ENCODE measurements around the gene STPG3. TPM values are rescaled to one million over a fixed set of nuclear protein-coding genes. Genes with fewer than 3 reads are reported as not detected.
"Not testable (repeated sequence)": the region's sequence is repeated elsewhere in the genome, so short reads cannot be mapped to it uniquely, and the experiment has no call there.

Gene STPG3
- total RNA-seq, 2 experiments from 2014 or later: not detected

DNA sequence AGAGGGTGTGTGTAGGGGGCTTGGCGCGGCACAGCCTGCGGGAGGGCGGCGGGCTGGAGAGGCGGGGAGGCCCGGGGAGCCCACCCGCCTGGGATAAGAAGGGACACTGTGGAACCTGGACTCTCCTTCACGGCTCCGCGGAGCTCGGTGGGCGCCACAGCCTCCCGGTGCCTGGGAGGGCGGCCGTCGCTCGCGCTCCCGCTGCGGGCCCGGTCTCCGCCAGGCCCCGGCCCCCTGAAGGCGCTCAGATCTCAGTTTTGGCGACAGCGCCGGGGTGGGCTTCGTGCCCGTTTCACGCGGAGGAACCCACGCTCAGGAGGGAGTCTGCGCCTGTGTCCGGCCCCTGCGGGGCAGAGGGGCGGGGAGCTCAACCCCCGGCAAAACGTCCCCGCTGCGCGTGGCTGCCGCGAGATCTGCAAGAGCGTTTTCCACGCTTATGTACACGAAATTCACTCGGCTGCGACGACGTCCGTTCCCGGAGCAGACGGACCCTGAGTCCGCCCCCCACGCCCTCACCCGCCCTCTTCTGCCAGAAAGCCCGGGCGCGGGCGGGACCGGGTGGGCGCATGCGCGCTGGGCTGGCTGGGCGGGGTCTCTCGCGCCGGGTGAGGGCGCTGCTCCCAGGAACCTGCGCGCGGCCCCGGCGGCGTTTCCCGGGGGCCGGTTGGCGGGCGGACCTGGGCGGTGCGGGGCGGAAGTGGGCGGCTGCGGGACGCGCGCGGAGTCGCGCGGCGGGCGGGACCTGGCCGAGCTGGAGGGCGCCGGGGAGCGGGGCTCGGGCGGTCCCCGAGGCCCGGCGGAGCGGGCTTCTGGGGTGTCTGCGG lies 3.8 kb downstream of the STPG3 start, which contains the start of gene NELFB:
Gene NELFB, plus strand, starts transcription at position 704 of the 824 bp plus-strand sequence.
- Mint-ChIP-seq H3K4me1 (ENCODE audit: low read depth) (peaks cover 18% of the 10 kb centered on the region), H3K9me3 (no peaks in the 10 kb centered on the region), H3K27me3 (ENCODE audit: low read depth) (no peaks in the 10 kb centered on the region), H3K27ac (peak within 1 kb of the TSS; percentile 75), H3K4me3 (peak within 1 kb of the TSS; percentile 85), H3K36me3 (ENCODE audit: low read depth) (peaks cover 8% of the 10 kb centered on the region)
- intact Hi-C loops (cut with micrococcal nuclease): loop anchor here (1.0 kb wide), 2 partner anchors 14 to 32 kb away; partner anchors contain the start of gene TUBB4B
- DNase-seq: peak; percentile 95
- CTCF ChIA-PET: interaction anchor here (0.8 to 3.1 kb wide), 3 partner anchors 16 to 220 kb away, joined by 3 to 13 read pairs (median 3); no protein-coding TSS in a partner anchor

DNA sequence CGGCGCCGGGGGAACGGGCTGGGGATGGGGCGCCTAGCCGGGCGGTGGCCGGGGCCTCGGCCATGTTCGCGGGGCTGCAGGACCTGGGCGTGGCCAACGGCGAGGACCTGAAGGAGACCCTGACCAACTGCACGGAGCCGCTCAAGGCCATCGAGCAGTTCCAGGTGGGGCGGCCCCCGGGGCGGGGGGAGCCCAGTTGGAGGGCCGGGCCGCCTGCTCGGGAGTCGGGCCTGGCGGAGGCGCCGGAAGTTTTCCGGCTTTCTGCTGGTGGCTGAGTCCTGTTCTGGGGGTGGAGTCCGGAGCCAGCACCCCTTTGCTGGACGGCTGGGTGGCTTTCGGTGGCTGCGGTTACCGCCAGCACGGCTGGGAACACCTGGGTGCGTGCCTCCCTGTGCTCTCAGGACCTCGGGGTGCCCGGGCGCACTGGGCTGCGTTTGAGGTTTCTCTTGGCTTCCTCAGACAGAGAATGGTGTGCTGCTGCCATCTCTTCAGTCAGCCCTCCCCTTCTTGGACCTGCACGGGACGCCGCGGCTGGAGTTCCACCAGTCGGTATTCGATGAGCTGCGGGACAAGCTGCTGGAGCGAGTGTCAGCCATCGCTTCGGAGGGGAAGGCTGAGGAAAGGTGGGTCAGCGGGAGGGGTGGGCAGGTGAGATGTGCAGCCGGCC lies 4.5 kb downstream of the STPG3 start:
- Mint-ChIP-seq H3K36me3 (ENCODE audit: low read depth) (peaks cover 8% of the 10 kb centered on the region), H3K4me3 (peak overlapping the region; percentile 85), H3K4me1 (ENCODE audit: low read depth) (peaks cover 18% of the 10 kb centered on the region), H3K27me3 (ENCODE audit: low read depth) (no peaks in the 10 kb centered on the region), H3K9me3 (no peaks in the 10 kb centered on the region), H3K27ac (peak overlapping the region; percentile 75)
- DNase-seq: peak; percentile 42
- intact Hi-C loops (cut with micrococcal nuclease): loop anchor here (1.0 kb wide), 2 partner anchors 14 to 32 kb away; partner anchors contain the start of gene TUBB4B
- CTCF ChIA-PET: interaction anchor here (1.0 to 3.1 kb wide), 3 partner anchors 19 to 221 kb away, joined by 3 to 13 read pairs (median 3); no protein-coding TSS in a partner anchor

DNA sequence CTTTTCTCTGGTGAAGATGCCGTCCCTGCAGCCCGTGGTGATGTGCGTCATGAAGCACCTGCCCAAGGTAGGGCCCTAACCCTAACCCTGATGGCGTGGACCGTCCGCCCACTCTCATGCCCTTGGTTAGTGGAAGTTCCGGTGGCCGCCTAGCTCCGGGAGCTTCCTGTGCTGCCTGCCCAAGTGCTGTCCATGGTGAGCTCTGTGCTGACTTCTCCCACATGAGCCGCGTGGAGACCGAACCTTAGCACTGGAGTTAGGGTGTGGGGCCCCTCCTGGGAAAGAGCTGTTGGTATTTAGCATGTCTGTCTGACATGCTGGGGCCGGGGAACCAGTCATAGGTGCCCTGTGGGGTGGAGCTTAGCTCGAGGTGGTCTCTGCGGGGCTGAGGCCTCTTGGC lies 5.3 kb downstream of the STPG3 start:
- Mint-ChIP-seq H3K27ac (no peak overlapping the region), H3K9me3 (no peaks in the 10 kb centered on the region), H3K36me3 (ENCODE audit: low read depth) (peaks cover 8% of the 10 kb centered on the region), H3K4me1 (ENCODE audit: low read depth) (peaks cover 18% of the 10 kb centered on the region), H3K27me3 (ENCODE audit: low read depth) (no peaks in the 10 kb centered on the region), H3K4me3 (peak overlapping the region; percentile 85)
- DNase-seq: no peak
- intact Hi-C loops (cut with micrococcal nuclease): no loop called here
- CTCF ChIA-PET: interaction anchor here (0.7 to 3.1 kb wide), 3 partner anchors 20 to 161 kb away, joined by 3 to 13 read pairs (median 3); no protein-coding TSS in a partner anchor

DNA sequence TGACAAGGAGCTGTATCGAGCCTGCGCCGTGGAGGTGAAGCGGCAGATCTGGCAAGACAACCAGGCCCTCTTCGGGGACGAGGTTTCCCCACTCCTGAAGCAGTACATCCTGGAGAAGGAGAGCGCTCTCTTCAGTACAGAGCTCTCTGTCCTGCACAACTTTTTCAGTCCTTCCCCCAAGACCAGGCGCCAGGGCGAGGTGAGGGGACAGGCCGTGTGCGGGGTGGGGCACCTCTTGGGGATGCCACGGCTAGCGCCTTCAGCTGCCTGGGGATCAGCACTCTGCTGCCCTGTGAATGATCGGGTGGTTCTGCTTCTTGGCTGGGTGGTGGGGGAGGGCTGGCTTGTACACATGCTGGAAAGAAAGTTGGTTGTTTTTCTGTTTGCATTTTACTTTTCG lies 5.8 kb downstream of the STPG3 start:
- H3K4me3 Mint-ChIP-seq: peak overlapping the region; percentile 85
- H3K9me3 Mint-ChIP-seq: no peaks in the 10 kb centered on the region
- no peak for DNase-seq
- H3K36me3 Mint-ChIP-seq (ENCODE audit: low read depth): peaks cover 12% of the 10 kb centered on the region
- H3K27me3 Mint-ChIP-seq (ENCODE audit: low read depth): no peaks in the 10 kb centered on the region
- CTCF ChIA-PET: interaction anchor here (0.7 to 3.1 kb wide), 3 partner anchors 20 to 161 kb away, joined by 3 to 13 read pairs (median 3); no protein-coding TSS in a partner anchor
- no peak overlapping the region for H3K27ac Mint-ChIP-seq
- H3K4me1 Mint-ChIP-seq (ENCODE audit: low read depth): peaks cover 18% of the 10 kb centered on the region
- intact Hi-C loops (cut with micrococcal nuclease): no loop called here

DNA sequence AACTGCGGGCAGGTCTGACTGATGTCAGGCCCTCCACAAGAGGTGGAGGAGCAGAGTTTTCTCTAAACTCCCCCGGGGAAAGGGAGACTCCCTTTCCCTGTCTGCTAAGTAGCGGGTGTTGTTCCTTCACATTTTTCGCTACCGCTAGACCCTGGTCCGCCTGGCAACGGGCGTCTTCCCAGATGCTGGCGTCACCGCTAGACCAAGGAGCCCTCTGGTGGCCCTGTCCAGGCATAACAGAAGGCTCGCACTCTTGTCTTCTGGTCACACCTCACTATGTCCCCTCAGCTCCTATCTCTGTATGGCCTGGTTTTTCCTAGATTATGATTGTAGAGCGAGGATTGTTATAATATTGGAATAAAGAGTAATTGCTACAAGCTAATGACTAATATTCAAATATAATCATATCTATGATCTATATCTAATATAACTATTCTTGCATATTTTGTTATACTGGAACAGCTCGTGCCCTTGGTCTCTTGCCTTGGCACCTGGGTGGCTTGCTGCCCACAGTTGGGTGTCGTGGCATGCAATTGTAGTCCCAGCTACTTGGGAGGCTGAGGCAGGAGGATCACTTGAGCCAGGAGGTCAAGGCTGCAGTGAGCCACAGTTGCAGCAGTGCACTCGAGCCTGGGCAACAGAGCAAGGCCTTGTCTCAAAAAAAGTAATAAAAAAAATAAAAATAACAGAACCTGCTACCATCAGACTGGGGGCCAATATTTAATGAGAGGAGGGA lies 11.3 kb downstream of the STPG3 start:
- peaks cover 18% of the 10 kb centered on the region for H3K36me3 Mint-ChIP-seq (ENCODE audit: low read depth)
- CTCF ChIA-PET: interaction anchor here (0.9 to 1.3 kb wide), 2 partner anchors 9 to 10 kb away, joined by 3 read pairs; no protein-coding TSS in a partner anchor
- H3K4me1 Mint-ChIP-seq (ENCODE audit: low read depth); H3K9me3 Mint-ChIP-seq; DNase-seq; H3K27me3 Mint-ChIP-seq (ENCODE audit: low read depth); H3K27ac Mint-ChIP-seq; H3K4me3 Mint-ChIP-seq; intact Hi-C loops (cut with micrococcal nuclease): not testable (repeated sequence)

DNA sequence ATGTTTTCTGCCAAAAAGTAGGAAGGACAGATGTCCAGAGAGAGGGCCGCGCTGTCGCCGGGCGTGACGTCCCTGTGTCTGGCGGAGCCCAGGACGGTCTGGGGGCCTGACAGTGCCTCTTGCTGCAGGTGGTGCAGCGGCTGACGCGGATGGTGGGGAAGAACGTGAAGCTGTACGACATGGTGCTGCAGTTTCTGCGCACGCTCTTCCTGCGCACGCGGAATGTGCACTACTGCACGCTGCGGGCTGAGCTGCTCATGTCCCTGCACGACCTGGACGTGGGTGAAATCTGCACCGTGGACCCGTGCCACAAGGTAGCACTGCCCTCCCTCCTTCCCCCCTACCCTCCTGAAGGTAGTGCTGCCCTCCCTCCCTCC lies 11.8 kb downstream of the STPG3 start:
- Mint-ChIP-seq H3K27ac (no peak overlapping the region), H3K36me3 (ENCODE audit: low read depth) (peaks cover 23% of the 10 kb centered on the region), H3K4me3 (no peak overlapping the region), H3K27me3 (ENCODE audit: low read depth) (no peaks in the 10 kb centered on the region), H3K9me3 (no peaks in the 10 kb centered on the region), H3K4me1 (ENCODE audit: low read depth) (no peaks in the 10 kb centered on the region)
- intact Hi-C loops (cut with micrococcal nuclease): no loop called here
- CTCF ChIA-PET: interaction anchor here (0.9 to 1.3 kb wide), 3 partner anchors 8 to 26 kb away, joined by 3 read pairs; no protein-coding TSS in a partner anchor
- DNase-seq: no peak

DNA sequence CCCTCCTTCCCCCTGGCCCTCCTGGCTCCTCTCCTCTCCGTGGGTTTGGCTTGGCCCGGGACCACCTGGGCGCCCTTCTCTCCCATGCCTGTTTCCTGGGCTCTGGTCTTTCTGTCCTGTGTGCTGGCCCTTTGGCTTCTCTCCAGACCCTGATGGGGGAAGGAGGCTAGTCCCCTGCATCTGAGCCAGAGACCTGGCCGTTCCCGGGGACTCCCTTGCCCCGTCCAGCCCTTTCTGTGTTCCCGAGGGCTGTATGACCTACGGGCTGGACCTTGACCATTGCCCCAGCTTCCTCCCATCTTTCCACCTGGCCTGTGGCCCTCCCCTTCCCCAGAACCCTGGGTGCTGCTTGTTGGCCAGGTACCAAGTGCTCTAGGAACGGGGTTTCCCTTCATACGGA lies 12.4 kb downstream of the STPG3 start:
- peaks cover 24% of the 10 kb centered on the region for H3K36me3 Mint-ChIP-seq (ENCODE audit: low read depth)
- H3K4me1 Mint-ChIP-seq (ENCODE audit: low read depth): no peaks in the 10 kb centered on the region
- no peaks in the 10 kb centered on the region for H3K9me3 Mint-ChIP-seq
- intact Hi-C loops (cut with micrococcal nuclease): no loop called here
- no peaks in the 10 kb centered on the region for H3K27me3 Mint-ChIP-seq (ENCODE audit: low read depth)
- H3K27ac Mint-ChIP-seq: no peak overlapping the region
- H3K4me3 Mint-ChIP-seq: no peak overlapping the region
- CTCF ChIA-PET: interaction anchor here (1.2 kb wide), 1 partner anchor 27 kb away, joined by 3 read pairs; no protein-coding TSS in a partner anchor
- DNase-seq: no peak

DNA sequence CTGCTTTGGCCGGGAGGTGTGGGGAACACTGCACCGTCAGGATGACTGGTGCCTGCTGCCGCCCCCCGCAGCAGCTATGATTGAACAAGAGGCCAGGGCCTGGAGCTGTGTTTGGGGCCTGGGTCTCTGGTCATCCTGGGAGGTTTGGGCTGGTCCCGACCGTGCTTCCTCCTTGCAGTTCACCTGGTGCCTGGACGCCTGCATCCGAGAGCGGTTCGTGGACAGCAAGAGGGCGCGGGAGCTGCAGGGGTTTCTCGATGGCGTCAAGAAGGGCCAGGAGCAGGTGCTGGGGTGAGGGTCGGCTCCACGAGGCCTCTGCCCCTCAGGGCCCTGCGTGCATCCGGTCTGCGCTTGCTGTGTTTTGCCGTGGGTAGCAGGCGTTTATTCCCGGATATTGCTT lies 13.0 kb downstream of the STPG3 start:
- no peaks in the 10 kb centered on the region for H3K9me3 Mint-ChIP-seq
- intact Hi-C loops (cut with micrococcal nuclease): no loop called here
- H3K36me3 Mint-ChIP-seq (ENCODE audit: low read depth): peaks cover 25% of the 10 kb centered on the region
- CTCF ChIA-PET: interaction anchor here (1.2 kb wide), 1 partner anchor 27 kb away, joined by 3 read pairs; no protein-coding TSS in a partner anchor
- no peak overlapping the region for H3K4me3 Mint-ChIP-seq
- no peak for DNase-seq
- H3K27ac Mint-ChIP-seq: no peak overlapping the region
- H3K27me3 Mint-ChIP-seq (ENCODE audit: low read depth): no peaks in the 10 kb centered on the region
- no peaks in the 10 kb centered on the region for H3K4me1 Mint-ChIP-seq (ENCODE audit: low read depth)

DNA sequence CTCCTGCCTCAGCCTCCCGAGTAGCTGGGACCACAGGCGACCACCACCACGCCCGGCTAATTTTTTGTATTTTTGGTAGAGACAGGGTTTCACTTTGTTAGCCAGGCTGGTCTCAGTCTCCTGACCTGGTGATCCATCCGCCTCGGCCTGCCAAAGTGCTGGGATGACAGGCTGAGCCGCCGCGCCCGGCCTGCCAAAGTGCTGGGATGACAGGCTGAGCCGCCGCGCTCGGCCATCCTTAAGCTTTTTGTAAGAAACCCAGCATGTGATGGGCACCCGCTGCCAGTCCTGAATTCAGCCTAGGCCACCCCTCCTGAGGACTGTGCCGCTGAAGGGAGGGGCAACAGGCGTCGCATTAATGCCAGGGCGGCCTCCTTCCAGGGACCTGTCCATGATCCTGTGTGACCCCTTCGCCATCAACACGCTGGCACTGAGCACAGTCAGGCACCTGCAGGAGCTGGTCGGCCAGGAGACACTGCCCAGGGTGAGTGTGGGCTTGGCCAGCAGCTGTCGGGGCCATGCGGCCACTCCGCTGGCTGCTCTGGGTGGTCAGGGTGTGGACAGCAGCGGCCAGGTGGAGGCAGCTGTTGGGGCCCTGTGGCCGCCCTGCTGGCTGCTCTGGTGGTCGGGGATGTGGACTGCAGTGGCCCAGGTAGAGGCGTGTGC lies 14.5 kb downstream of the STPG3 start:
- Mint-ChIP-seq H3K36me3 (ENCODE audit: low read depth) (peaks cover 31% of the 10 kb centered on the region), H3K4me1 (ENCODE audit: low read depth) (no peaks in the 10 kb centered on the region), H3K27ac (no peak overlapping the region), H3K9me3 (no peaks in the 10 kb centered on the region), H3K27me3 (ENCODE audit: low read depth) (no peaks in the 10 kb centered on the region), H3K4me3 (no peak overlapping the region)
- CTCF ChIA-PET: interaction anchor here (0.6 kb wide), 1 partner anchor 21 kb away, joined by 3 read pairs; no protein-coding TSS in a partner anchor
- DNase-seq: no peak
- intact Hi-C loops (cut with micrococcal nuclease): no loop called here

DNA sequence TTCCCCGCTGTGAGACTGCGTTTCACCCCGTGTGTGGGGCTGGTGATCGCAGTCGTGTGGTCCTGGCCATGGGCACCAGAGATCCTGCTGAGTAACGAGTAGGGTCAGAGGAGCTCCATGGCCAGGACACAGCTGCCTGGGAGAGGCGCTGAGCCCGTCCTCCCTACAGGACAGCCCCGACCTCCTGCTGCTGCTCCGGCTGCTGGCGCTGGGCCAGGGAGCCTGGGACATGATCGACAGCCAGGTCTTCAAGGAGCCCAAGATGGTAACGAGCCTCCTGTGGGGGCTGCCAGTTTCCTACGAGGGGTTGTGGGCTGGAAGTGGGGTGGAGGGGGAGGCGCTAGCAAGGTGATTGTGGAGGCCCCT lies 15.1 kb downstream of the STPG3 start:
- DNase-seq: no peak
- Mint-ChIP-seq H3K4me1 (ENCODE audit: low read depth) (peaks cover 3% of the 10 kb centered on the region), H3K36me3 (ENCODE audit: low read depth) (peaks cover 33% of the 10 kb centered on the region), H3K27me3 (ENCODE audit: low read depth) (no peaks in the 10 kb centered on the region), H3K4me3 (no peak overlapping the region), H3K27ac (no peak overlapping the region), H3K9me3 (no peaks in the 10 kb centered on the region)
- intact Hi-C loops (cut with micrococcal nuclease): no loop called here
- CTCF ChIA-PET: no interaction called here

DNA sequence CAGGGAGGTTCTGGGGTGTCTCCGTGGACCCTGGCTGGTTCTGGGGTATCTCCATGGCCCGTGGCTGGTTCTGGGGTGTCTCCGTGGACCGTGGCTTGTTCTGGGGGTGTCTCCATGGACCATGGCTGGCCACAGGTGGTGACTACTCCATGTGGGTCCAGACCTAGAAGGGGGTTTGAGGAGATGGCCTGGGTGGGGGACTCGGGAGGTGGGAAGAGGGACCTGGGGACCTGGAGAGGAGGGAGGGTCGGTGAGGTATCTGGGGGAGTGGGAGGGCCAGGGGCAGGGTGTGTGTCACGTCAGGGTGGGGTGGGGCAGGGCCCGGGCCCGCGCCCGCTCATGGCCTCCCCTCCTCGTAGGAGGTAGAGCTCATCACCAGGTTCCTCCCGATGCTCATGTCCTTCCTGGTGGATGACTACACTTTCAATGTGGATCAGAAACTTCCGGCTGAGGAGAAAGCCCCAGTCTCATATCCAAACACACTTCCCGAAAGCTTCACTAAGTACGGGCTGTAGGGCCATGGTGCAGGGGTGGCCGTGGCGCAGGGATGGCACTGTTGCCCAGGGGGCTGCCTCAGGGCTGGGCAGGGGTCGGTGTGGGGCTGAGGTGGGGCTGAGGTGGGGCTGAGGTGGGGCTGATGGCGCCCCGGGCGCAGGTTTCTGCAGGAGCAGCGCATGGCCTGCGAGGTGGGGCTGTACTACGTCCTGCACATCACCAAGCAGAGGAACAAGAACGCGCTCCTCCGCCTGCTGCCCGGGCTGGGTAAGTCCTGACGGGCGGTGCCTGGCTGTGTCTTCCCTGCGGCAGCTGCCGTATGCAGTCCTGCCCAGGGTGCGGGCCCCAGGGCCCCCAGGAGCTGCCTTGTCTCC lies 15.7 kb downstream of the STPG3 start:
- Mint-ChIP-seq H3K4me3 (no peak overlapping the region), H3K36me3 (ENCODE audit: low read depth) (peaks cover 34% of the 10 kb centered on the region), H3K27ac (no peak overlapping the region), H3K9me3 (no peaks in the 10 kb centered on the region), H3K27me3 (ENCODE audit: low read depth) (no peaks in the 10 kb centered on the region), H3K4me1 (ENCODE audit: low read depth) (peaks cover 8% of the 10 kb centered on the region)
- CTCF ChIA-PET: no interaction called here
- no peak for DNase-seq
- intact Hi-C loops (cut with micrococcal nuclease): no loop called here
